ENCODE results near the gene ITGB3.

DNA sequence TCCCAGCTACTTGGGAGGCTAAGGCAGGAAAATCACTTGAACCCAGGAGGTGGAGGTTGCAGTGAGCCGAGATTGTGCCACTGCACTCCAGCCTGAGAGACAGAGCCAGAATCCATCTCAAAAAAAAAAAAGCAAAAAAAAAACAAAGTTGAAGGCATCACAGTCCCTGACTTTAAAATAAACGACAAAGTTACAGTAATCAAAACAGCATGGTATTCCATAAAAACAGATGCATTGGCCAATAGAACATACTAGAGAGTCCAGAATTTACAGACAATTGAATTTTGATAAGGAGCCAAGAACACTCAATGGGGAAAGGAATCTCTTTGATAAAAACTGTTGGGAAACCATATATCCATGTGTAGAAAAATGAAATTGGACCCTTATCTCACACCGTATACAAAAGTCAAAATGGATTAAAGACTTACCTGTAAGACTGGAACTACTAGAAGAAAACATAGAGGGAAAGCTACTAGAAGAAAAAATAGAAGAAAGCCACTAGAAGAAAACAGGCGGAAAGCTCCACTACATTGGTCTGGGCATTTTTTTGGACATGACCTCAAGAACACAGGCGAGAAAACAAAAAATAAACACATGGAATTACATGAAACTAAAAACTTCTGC, 67.4 kb downstream of the ITGB3 start:
- no peak for TF ChIP-seq CTCF (IDR thresholded peaks at IDR 0.05; ENCODE audit: insufficient read depth, low read length, poor library complexity, severe bottlenecking)
- TF ChIP-seq EZH2phosphoT487 (conservative IDR thresholded peaks at IDR 0.05; ENCODE audit: low read length): no peak

Data from SU-DHL-6 (cell line).